ENCODE results near the gene NAGS. TPM values are rescaled to one million over a fixed set of nuclear protein-coding genes. Genes with fewer than 3 reads are reported as not detected.
"Not testable (repeated sequence)": the region's sequence is repeated elsewhere in the genome, so short reads cannot be mapped to it uniquely, and the experiment has no call there.

NAGS gene
- polyA plus RNA-seq, 2 of the 4 experiments (the other 2 are of a cell fraction): 0.66 to 0.88 TPM

GRCh38 chr17:43970366-43970765, 34.1 kb upstream of the NAGS start:
- 54% methylated on average over 4 of the region's 4 CpGs for WGBS (ENCODE audit: missing lambda C conversion rate)
- ATAC-seq (no peak), DNase-seq (ENCODE audit: low read depth in 1 of 2, low spot score in 1 of 2) (no peak), FAIRE-seq (no peak)
- Histone ChIP-seq H3K27ac (no peak overlapping the region), H3K4me1 (no peaks in the 10 kb centered on the region), H3K9me3 (no peaks in the 10 kb centered on the region), H3K4me3 (no peak overlapping the region), H3K4me2 (no peak overlapping the region)
- CTCF ChIA-PET: interaction anchor here (0.6 to 7.4 kb wide), 6 partner anchors 9 to 92 kb away, joined by 3 to 38 read pairs (median 4); partner anchors contain the start of gene PPY
- POLR2A ChIA-PET: no interaction called here
- TF ChIP-seq ELK1 (IDR thresholded peaks at IDR 0.05; ENCODE audit: low read depth, low read length) (no peak), ZC3H11A (IDR thresholded peaks at IDR 0.05) (no peak), TP53 (CRISPR knock-in tag; IDR thresholded peaks at IDR 0.05) (no peak), HMGXB4 (CRISPR knock-in tag; IDR thresholded peaks at IDR 0.05; ENCODE audit: borderline replicate concordance) (no peak), KDM1A (IDR thresholded peaks at IDR 0.05; ENCODE audit: low read depth) (no peak), JUNB (IDR thresholded peaks at IDR 0.05) (no peak), CBX2 (IDR thresholded peaks at IDR 0.05; ENCODE audit: borderline replicate concordance, low read depth) (no peak), TFCP2L1 (CRISPR knock-in tag; IDR thresholded peaks at IDR 0.05) (no peak), HOXA7 (CRISPR knock-in tag; IDR thresholded peaks at IDR 0.05) (no peak), FOSB (CRISPR knock-in tag; IDR thresholded peaks at IDR 0.05) (no peak), ZSCAN20 (CRISPR knock-in tag; IDR thresholded peaks at IDR 0.05) (no peak), MAX (IDR thresholded peaks at IDR 0.05) (no peak)

- FAIRE-seq; H3K4me2 ChIP-seq; POLR2A ChIA-PET; H3K4me1 ChIP-seq; DNase-seq (ENCODE audit: low read depth in 1 of 2, low spot score in 1 of 2); H3K4me3 ChIP-seq; H3K27ac ChIP-seq; ATAC-seq; H3K9me3 ChIP-seq: not testable (repeated sequence)
- CTCF ChIA-PET: interaction anchor here (1.0 to 7.4 kb wide), 7 partner anchors 10 to 93 kb away, joined by 3 to 38 read pairs (median 4); partner anchors contain the start of gene PPY
- WGBS (ENCODE audit: missing lambda C conversion rate): 18% methylated on average over 2 of the region's 2 CpGs
These were observed 33.0 kb upstream of the NAGS start for GRCh38 chr17:43971436-43971835.

GRCh38 chr17:43972444-43973212, 31.8 kb upstream of the NAGS start:
- POLR2A ChIA-PET; H3K9me3 ChIP-seq; H3K27ac ChIP-seq; ATAC-seq; H3K4me3 ChIP-seq; H3K4me2 ChIP-seq; DNase-seq (ENCODE audit: low read depth in 1 of 2, low spot score in 1 of 2); H3K4me1 ChIP-seq; FAIRE-seq: not testable (repeated sequence)
- WGBS (ENCODE audit: missing lambda C conversion rate): 77% methylated on average over 22 of the region's 22 CpGs
- CTCF ChIA-PET: interaction anchor here (1.0 to 7.4 kb wide), 8 partner anchors 10 to 94 kb away, joined by 3 to 38 read pairs (median 12); partner anchors contain the start of gene PPY

- Histone ChIP-seq H3K4me2 (no peak overlapping the region), H3K27ac (no peak overlapping the region), H3K4me3 (no peak overlapping the region), H3K4me1 (no peaks in the 10 kb centered on the region), H3K9me3 (no peaks in the 10 kb centered on the region)
- ATAC-seq (no peak), DNase-seq (ENCODE audit: low read depth in 1 of 2, low spot score in 1 of 2) (no peak), FAIRE-seq (no peak)
- ChIA-PET CTCF (interaction anchor here (1.1 to 4.2 kb wide), 6 partner anchors 9 to 133 kb away, joined by 4 to 25 read pairs (median 10); no protein-coding TSS in a partner anchor), POLR2A (no interaction called here)
- WGBS (ENCODE audit: missing lambda C conversion rate): 51% methylated on average over 14 of the region's 14 CpGs
- TF ChIP-seq JUNB (IDR thresholded peaks at IDR 0.05) (no peak), PHF8 (IDR thresholded peaks at IDR 0.05; ENCODE audit: borderline replicate concordance, low read depth) (no peak), HEYL (CRISPR knock-in tag; IDR thresholded peaks at IDR 0.05) (no peak), HDAC2 (IDR thresholded peaks at IDR 0.05) (no peak), MAFK (IDR thresholded peaks at IDR 0.05; ENCODE audit: partially characterized antibody) (no peak), HOXB5 (CRISPR knock-in tag; IDR thresholded peaks at IDR 0.05) (no peak), KDM1A (IDR thresholded peaks at IDR 0.05; ENCODE audit: low read depth) (no peak), MAZ (IDR thresholded peaks at IDR 0.05; ENCODE audit: borderline replicate concordance, low read depth, low read length) (no peak), ZNF302 (CRISPR knock-in tag; IDR thresholded peaks at IDR 0.05) (no peak), ZFP36 (IDR thresholded peaks at IDR 0.05; ENCODE audit: borderline replicate concordance, partially characterized antibody) (no peak), CTCF (IDR thresholded peaks at IDR 0.05) (no peak), EHMT2 (IDR thresholded peaks at IDR 0.05; ENCODE audit: low read depth) (no peak), POLR2A (IDR thresholded peaks at IDR 0.05; ENCODE audit: low read length) (no peak)
These were observed 29.8 kb upstream of the NAGS start for GRCh38 chr17:43974382-43975266.
